ENCODE data around the gene GLYATL3.

GRCh38 chr6:49541210-49541724, 41.5 kb downstream of the GLYATL3 start:
- TF ChIP-seq CTCF (IDR thresholded peaks at IDR 0.05): no peak
- TF ChIP-seq POLR2A (IDR thresholded peaks at IDR 0.05): no peak

Measured in heart left ventricle (tissue), 13 donors.